Activated CD4-positive, alpha-beta T cell treated with anti-CD3 and anti-CD28 coated beads, Interleukin-2, Interleukin-4, amounts not matched to agents 100 ng/mL and 50 ng/mL, durations not matched to agents 16 hours and 8 hours (primary cell): ENCODE results near the gene MON1A.
"Not testable (repeated sequence)": the region's sequence is repeated elsewhere in the genome, so short reads cannot be mapped to it uniquely, and the experiment has no call there.

Experiments used
- DNase-seq: peaks from one replicate; pipeline ENCODE4 v3.0.0-alpha.2; 2020; ENCODE audit warnings: low spot score

Gene MON1A

GRCh38 chr3:49917806-49918590 lies 11.6 kb downstream of the MON1A start:
- not testable (repeated sequence) for DNase-seq

GRCh38 chr3:49916686-49917085 lies 12.9 kb downstream of the MON1A start:
- DNase-seq: no peak

GRCh38 chr3:49914906-49915305 lies 14.7 kb downstream of the MON1A start:
- DNase-seq: no peak

GRCh38 chr3:49912881-49913281 lies 16.7 kb downstream of the MON1A start:
- no peak for DNase-seq

GRCh38 chr3:49911611-49912010 lies 18.0 kb downstream of the MON1A start:
- no peak for DNase-seq

- DNase-seq: no peak
These were observed 18.5 kb downstream of the MON1A start for GRCh38 chr3:49911124-49911420.

- DNase-seq: no peak
These were observed 19.0 kb downstream of the MON1A start for GRCh38 chr3:49910409-49911123.

GRCh38 chr3:49908373-49909199 lies 21.0 kb downstream of the MON1A start:
- no peak for DNase-seq

- peak; percentile 38 for DNase-seq
These were observed 23.4 kb downstream of the MON1A start for GRCh38 chr3:49906073-49906743.

GRCh38 chr3:49904448-49904847 lies 25.2 kb downstream of the MON1A start:
- not testable (repeated sequence) for DNase-seq

GRCh38 chr3:49903451-49904424 lies 25.9 kb downstream of the MON1A start, which contains the start of gene MST1R:
Gene MST1R, minus strand, starts transcription at chr3:49903873. Its CDS starts 264 bp downstream, at chr3:49903609.
- peak; percentile 79 for DNase-seq

GRCh38 chr3:49902511-49903345 lies 26.9 kb downstream of the MON1A start:
- no peak for DNase-seq

- no peak for DNase-seq
These were observed 28.0 kb downstream of the MON1A start for GRCh38 chr3:49901366-49902339.

- no peak for DNase-seq
These were observed 29.0 kb downstream of the MON1A start for GRCh38 chr3:49900491-49901153.

GRCh38 chr3:49899815-49900214 lies 29.8 kb downstream of the MON1A start:
- DNase-seq: peak; percentile 8

- DNase-seq: no peak
These were observed 30.6 kb downstream of the MON1A start for GRCh38 chr3:49898991-49899390.

GRCh38 chr3:49896345-49896744 lies 33.3 kb downstream of the MON1A start:
- no peak for DNase-seq

- no peak for DNase-seq
These were observed 33.8 kb downstream of the MON1A start for GRCh38 chr3:49895791-49896190.
